GM19463 (cell line): ENCODE measurements around the gene LPIN3.

Experiments
- ATAC-seq: cut with Tn5 transposase; IDR thresholded peaks from one replicate; pipeline ENCODE4 v1.9.1; 2021; ENCODE audit warnings: mild to moderate bottlenecking, moderate library complexity; ENCODE audit not compliant: unreplicated experiment

The LPIN3 gene

GRCh38 chr20:41348430-41349172 lies 8.0 kb downstream of the LPIN3 start:
- no peak for ATAC-seq

- no peak for ATAC-seq
Measured at GRCh38 chr20:41349266-41349665, 8.6 kb downstream of the LPIN3 start.

GRCh38 chr20:41349943-41350342 lies 9.3 kb downstream of the LPIN3 start:
- ATAC-seq, result no peak

GRCh38 chr20:41350408-41350962 lies 9.9 kb downstream of the LPIN3 start:
- ATAC-seq, result no peak

GRCh38 chr20:41352106-41352505 lies 11.5 kb downstream of the LPIN3 start:
- no peak for ATAC-seq

GRCh38 chr20:41352666-41353065 lies 12.0 kb downstream of the LPIN3 start:
- ATAC-seq, result no peak

- ATAC-seq, result no peak
Measured at GRCh38 chr20:41353530-41353929, 12.9 kb downstream of the LPIN3 start.

- ATAC-seq, result no peak
Measured at GRCh38 chr20:41355192-41355591, 14.6 kb downstream of the LPIN3 start.

GRCh38 chr20:41355598-41356203 lies 15.1 kb downstream of the LPIN3 start:
- ATAC-seq, result no peak

GRCh38 chr20:41356951-41357350 lies 16.3 kb downstream of the LPIN3 start:
- ATAC-seq, result no peak

- no peak for ATAC-seq
Measured at GRCh38 chr20:41357424-41358163, 17.0 kb downstream of the LPIN3 start.

- ATAC-seq, result no peak
Measured at GRCh38 chr20:41358230-41358629, 17.6 kb downstream of the LPIN3 start.

- no peak for ATAC-seq
Measured at GRCh38 chr20:41358717-41359116, 18.1 kb downstream of the LPIN3 start.

GRCh38 chr20:41359541-41360011 lies 19.0 kb downstream of the LPIN3 start:
- no peak for ATAC-seq

- ATAC-seq, result no peak
Measured at GRCh38 chr20:41360831-41361756, 20.5 kb downstream of the LPIN3 start.

GRCh38 chr20:41361757-41362747 lies 21.4 kb downstream of the LPIN3 start:
- no peak for ATAC-seq

- no peak for ATAC-seq
Measured at GRCh38 chr20:41362748-41363140, 22.1 kb downstream of the LPIN3 start.

- ATAC-seq, result no peak
Measured at GRCh38 chr20:41363601-41364000, 23.0 kb downstream of the LPIN3 start.

- no peak for ATAC-seq
Measured at GRCh38 chr20:41364236-41364855, 23.7 kb downstream of the LPIN3 start.
